Adipocyte (in vitro differentiated cells): Measurements from ENCODE around the gene ELOVL4.

ENCODE experiments used
- DNase-seq: peaks from one replicate; pipeline ENCODE4 v3.0.0-alpha.2; 2015; ENCODE audit warnings: low read depth
- H3K27me3 ChIP-seq: replicated peaks from 2 replicates; pipeline ENCODE4 v1.7.0; 2013; ENCODE audit warnings: mild to moderate bottlenecking, low read length, moderate library complexity; ENCODE audit not compliant: control insufficient read depth, insufficient read depth
- H3K36me3 ChIP-seq: 2 replicates; pipeline ENCODE4 v1.7.0; 2013; ENCODE audit warnings: low read length, mild to moderate bottlenecking, moderate library complexity; ENCODE audit not compliant: control insufficient read depth, insufficient read depth, severe bottlenecking
- H3K4me1 ChIP-seq: 2 replicates; pipeline ENCODE4 v1.7.0; 2013; ENCODE audit warnings: mild to moderate bottlenecking, low read length, moderate library complexity; ENCODE audit not compliant: control insufficient read depth, insufficient read depth
- H3K4me3 ChIP-seq: 2 replicates; pipeline ENCODE4 v1.7.0; 2013; ENCODE audit warnings: mild to moderate bottlenecking, low read length, moderate library complexity
- H3K9ac ChIP-seq: 2 replicates; pipeline ENCODE4 v1.7.0; 2013; ENCODE audit warnings: mild to moderate bottlenecking, low read length, moderate library complexity
- H3K9me3 ChIP-seq: 2 replicates; pipeline ENCODE4 v1.7.0; 2013; ENCODE audit warnings: mild to moderate bottlenecking, low read length, moderate library complexity; ENCODE audit not compliant: control insufficient read depth

Gene ELOVL4

DNA sequence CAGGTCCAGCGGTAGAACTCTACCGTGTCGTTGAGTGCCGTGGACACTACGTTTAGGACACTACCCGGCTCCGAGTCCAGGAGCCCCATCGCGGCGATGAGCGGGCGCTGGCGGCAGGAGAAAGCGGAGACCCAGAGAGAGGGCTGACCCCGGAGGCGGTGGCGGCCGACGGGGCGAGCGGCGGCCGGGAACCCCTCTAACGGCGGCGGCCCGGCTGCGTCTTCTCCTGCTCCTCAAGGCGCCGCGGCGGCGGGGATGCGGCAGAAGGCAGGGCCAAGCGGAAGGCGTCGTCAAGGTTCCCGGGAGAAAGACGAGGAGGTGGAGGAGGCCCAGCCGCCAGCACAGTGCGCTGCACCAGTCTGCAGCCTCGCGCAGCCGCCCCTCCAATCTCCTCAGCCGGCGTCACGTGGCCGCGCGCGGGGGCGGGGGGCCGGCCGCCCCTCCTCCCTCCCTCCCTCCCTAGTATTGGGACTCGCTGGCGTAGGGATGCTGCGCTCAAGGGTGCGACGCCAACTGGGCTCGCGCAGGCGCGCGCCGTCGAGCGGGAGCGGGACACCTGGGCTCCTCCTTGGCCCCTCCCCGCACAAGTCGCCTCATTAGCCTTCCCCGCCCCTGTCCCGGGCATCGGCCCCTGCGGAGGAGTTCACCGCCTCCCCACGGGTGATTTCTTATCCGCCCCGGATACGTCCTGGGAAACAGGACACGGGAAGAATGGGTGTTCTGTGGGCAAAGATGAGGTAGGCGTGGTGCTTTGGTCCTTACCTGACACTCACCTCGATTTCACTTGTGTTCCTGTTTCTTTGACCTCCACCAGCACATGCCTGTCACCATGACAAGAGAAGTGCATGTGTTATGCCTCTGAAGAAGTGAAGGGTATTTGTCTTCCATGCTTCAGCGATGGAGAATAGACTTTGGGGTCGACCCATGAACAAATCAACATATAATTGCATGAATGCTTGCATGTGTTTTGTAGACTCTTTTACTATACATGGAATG, at the start of gene ELOVL4:
Gene ELOVL4 (minus strand): TSS at position 363 of the 996 bp plus-strand sequence. CDS start 274 bp downstream, at position 89.
- DNase-seq = peak; percentile 85

DNA sequence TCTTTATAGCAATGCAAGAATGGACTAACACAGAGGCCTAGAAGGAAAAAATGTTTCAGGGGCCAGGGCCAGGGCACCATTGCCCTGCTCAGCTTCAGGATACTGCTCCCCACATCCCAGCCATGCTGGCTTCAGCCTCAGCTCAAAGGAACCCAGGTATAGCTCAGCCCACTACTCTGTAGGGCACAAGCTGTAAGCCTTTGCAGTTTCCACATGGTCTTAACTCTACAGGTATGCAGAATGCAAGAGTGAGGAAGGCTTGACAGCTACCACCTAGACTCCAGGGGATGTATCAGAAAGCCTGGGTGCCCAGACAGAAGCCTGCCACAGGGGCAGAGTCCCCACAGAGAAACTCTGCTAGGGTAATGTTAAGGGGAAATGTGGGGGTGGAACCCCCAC, 46.6 kb upstream of the ELOVL4 start:
- Histone ChIP-seq H3K4me3 (no peak overlapping the region), H3K36me3 (no peaks in the 10 kb centered on the region), H3K9ac (no peak overlapping the region), H3K4me1 (no peaks in the 10 kb centered on the region), H3K9me3 (peaks cover 8% of the 10 kb centered on the region), H3K27me3 (no peaks in the 10 kb centered on the region)
- DNase-seq = no peak

More for the DNA sequence above, at the start of gene ELOVL4:
- Histone ChIP-seq H3K36me3 (no peaks in the 10 kb centered on the region), H3K4me3 (peak within 1 kb of the TSS; percentile 86), H3K4me1 (peaks cover 11% of the 10 kb centered on the region), H3K27me3 (no peaks in the 10 kb centered on the region), H3K9ac (peak within 1 kb of the TSS; percentile 81), H3K9me3 (no peaks in the 10 kb centered on the region)

DNA sequence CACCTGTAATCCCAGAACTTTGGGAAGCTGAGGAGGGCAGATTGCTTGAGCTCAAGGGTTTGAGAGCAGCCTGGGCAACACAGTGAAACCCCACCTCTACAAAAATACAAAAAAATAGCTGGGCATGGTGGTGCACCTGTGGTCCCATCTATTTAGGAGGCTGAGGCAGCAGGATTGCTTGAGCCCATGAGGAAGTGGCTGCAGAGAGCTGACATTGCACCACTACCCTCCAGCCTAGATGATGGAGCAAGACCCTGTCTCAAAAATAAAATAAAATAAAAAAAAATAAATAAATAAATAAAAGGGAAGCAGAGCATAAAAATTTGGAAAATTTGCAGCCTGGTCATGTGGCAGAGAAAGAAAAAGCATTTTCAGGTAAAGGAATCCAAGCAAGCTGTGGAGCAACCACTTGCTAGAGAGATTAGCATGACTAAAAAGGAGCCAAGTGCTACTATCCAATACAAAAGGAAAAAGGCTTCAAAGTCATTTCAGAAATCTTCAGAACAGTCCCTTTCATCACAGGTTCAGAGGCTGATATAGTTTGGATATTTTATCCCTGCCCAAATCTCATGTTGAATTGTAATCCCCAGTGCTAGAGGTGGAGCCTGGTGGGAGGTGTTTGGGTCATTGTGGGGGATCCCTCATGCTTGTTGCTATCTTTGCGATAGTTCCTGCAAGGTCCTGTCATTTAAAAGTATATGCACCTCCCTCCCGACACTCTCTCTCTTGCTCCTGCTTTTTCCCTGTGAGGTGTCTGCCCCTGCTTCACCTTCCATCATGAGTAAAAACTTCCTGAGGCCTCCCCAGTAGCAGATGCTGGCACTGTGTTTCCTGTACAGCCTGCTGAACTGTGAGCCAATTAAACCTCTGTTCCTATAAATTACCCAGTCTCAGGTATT, 45.9 kb upstream of the ELOVL4 start:
- Histone ChIP-seq H3K4me1 (no peaks in the 10 kb centered on the region), H3K9ac (no peak overlapping the region), H3K4me3 (no peak overlapping the region), H3K9me3 (peaks cover 7% of the 10 kb centered on the region), H3K36me3 (no peaks in the 10 kb centered on the region), H3K27me3 (no peaks in the 10 kb centered on the region)
- no peak for DNase-seq

GRCh38 chr6:79989641-79990040, 42.3 kb upstream of the ELOVL4 start:
- DNase-seq = no peak
- Histone ChIP-seq H3K9me3 (no peaks in the 10 kb centered on the region), H3K36me3 (no peaks in the 10 kb centered on the region), H3K27me3 (no peaks in the 10 kb centered on the region), H3K9ac (no peak overlapping the region), H3K4me1 (no peaks in the 10 kb centered on the region), H3K4me3 (no peak overlapping the region)

GRCh38 chr6:79985128-79985527, 37.8 kb upstream of the ELOVL4 start:
- DNase-seq = no peak
- Histone ChIP-seq H3K36me3 (no peaks in the 10 kb centered on the region), H3K4me1 (no peaks in the 10 kb centered on the region), H3K4me3 (no peak overlapping the region), H3K9me3 (no peaks in the 10 kb centered on the region), H3K9ac (no peak overlapping the region), H3K27me3 (no peaks in the 10 kb centered on the region)

DNA sequence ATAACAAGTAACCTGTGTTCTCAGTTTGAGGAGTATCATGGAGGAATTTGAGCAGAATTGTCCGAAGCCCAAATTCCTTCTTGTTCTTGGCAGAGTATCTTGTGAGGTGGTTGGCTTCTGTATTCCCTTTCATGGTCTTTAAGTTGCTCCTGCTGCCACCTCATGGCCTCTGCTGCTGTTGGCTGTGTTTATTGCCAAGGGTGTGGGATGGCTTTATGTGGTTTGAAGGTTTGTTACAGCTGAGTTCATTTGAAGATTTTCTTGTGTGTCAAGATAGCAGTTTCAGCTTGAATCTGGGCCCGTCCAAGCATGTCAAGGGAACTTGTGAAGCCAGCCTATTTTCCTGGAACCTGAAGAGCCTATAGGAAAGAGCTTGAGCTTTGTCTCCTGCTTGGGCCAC, 36.9 kb upstream of the ELOVL4 start:
- Histone ChIP-seq H3K9me3 (no peaks in the 10 kb centered on the region), H3K27me3 (no peaks in the 10 kb centered on the region), H3K36me3 (no peaks in the 10 kb centered on the region), H3K4me3 (no peak overlapping the region), H3K9ac (no peak overlapping the region), H3K4me1 (no peaks in the 10 kb centered on the region)
- no peak for DNase-seq

DNA sequence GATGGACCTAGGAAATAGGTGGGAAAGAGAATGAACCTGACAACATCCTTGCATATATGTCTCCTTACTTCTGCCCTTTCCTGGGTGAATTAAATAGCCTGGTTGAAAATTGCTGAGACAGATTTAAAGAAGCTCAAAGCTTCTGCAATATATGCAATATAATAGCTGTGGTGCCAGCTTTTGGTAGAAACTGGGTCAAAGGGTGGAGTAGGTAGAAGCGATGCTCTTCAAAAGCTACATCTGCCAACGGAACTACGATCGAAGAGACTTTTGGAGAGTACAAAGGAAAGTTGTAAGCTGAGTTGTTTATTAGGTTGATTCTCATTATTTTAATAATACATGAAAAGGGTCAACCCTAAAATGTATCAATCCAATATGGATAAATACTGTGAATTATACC, 34.3 kb upstream of the ELOVL4 start:
- no peak for DNase-seq

DNA sequence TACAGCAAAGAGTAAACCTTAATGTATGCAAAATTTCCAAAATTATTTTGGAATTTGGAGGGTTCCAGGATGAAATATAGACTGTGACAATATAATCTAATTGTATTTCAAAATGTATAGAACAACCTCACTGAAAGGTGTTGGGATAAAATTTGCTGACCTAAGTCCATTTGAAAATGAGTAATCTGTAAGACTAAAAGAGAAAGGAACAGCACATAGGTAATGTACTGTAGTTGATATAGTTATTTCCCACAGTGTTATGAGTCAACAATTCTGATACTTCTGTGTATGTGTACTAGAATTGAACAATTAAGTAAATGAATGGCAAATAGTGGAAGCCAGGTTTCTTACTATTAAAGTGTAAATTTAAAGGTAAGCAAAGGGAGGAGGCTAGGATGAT, 23.8 kb upstream of the ELOVL4 start:
- Histone ChIP-seq H3K4me1 (no peaks in the 10 kb centered on the region), H3K36me3 (no peaks in the 10 kb centered on the region), H3K9me3 (peaks cover 22% of the 10 kb centered on the region), H3K27me3 (no peaks in the 10 kb centered on the region), H3K4me3 (no peak overlapping the region), H3K9ac (no peak overlapping the region)
- DNase-seq = no peak

More for the DNA sequence above, 34.3 kb upstream of the ELOVL4 start:
- Histone ChIP-seq H3K9me3 (no peaks in the 10 kb centered on the region), H3K36me3 (no peaks in the 10 kb centered on the region), H3K4me3 (no peak overlapping the region), H3K4me1 (no peaks in the 10 kb centered on the region), H3K9ac (no peak overlapping the region), H3K27me3 (no peaks in the 10 kb centered on the region)

GRCh38 chr6:79969784-79970183, 22.4 kb upstream of the ELOVL4 start:
- H3K36me3 ChIP-seq = no peaks in the 10 kb centered on the region
- H3K27me3 ChIP-seq = no peaks in the 10 kb centered on the region
- no peak for DNase-seq
- peaks cover 22% of the 10 kb centered on the region for H3K9me3 ChIP-seq
- no peak overlapping the region for H3K9ac ChIP-seq
- no peak overlapping the region for H3K4me3 ChIP-seq
- H3K4me1 ChIP-seq = no peaks in the 10 kb centered on the region

GRCh38 chr6:79967178-79967577, 19.8 kb upstream of the ELOVL4 start:
- H3K4me1 ChIP-seq = no peaks in the 10 kb centered on the region
- no peaks in the 10 kb centered on the region for H3K27me3 ChIP-seq
- H3K9me3 ChIP-seq = peaks cover 22% of the 10 kb centered on the region
- H3K9ac ChIP-seq = no peak overlapping the region
- no peak overlapping the region for H3K4me3 ChIP-seq
- no peak for DNase-seq
- H3K36me3 ChIP-seq = no peaks in the 10 kb centered on the region

DNA sequence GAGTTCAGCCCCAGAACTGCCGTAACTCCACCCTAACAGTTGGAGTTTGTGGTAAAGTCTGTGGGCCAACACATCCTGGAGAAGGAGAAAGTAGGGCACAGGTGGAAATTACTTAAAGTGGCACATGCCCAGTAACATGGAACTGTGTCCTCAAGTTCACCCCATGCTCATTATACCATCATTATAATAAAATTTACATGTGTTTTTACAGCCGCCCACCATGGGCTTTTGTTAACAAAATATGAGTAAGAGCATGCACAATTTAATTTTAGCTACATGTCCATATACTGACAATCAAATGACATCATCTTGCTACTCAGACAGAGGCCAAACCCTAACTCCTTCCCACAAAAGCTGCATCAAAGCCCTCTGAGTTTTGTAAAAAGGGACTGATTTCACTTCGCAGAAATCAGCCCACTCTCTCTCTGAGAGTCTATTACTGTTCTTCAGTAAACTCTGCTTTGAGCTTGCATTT, 17.3 kb upstream of the ELOVL4 start:
- no peak for DNase-seq
- no peak overlapping the region for H3K9ac ChIP-seq
- peaks cover 22% of the 10 kb centered on the region for H3K9me3 ChIP-seq
- H3K4me3 ChIP-seq = no peak overlapping the region
- no peaks in the 10 kb centered on the region for H3K4me1 ChIP-seq
- H3K27me3 ChIP-seq = peaks cover 2% of the 10 kb centered on the region
- no peaks in the 10 kb centered on the region for H3K36me3 ChIP-seq
